GM12878 (cell line): Measurements from ENCODE around the gene MLXIPL. TPM values are rescaled to one million over a fixed set of nuclear protein-coding genes. Genes with fewer than 3 reads are reported as not detected.
A peak's percentile ranks its signal among the peaks of the same experiment; 100 is the strongest.

Experiments
- ATF2 ChIP-seq: IDR thresholded peaks from 2 replicates; pipeline ENCODE4 v1.6.1; 2012; ENCODE audit warnings: low read length, inconsistent platforms
- FOXK2 ChIP-seq: fragments of 450-650 bp; IDR thresholded peaks from 2 replicates; pipeline ENCODE4 v1.6.1; 2017; ENCODE audit warnings: mild to moderate bottlenecking, moderate library complexity
- MLLT1 ChIP-seq: fragments of 450-650 bp; IDR thresholded peaks from 2 replicates; pipeline ENCODE4 v1.6.1; 2016; ENCODE audit warnings: mild to moderate bottlenecking
- NFYB ChIP-seq: IDR thresholded peaks from 2 replicates; pipeline ENCODE4 v1.6.1; 2011; ENCODE audit warnings: low read depth, mild to moderate bottlenecking, low read length, improper control_type of control experiment, moderate library complexity; ENCODE audit not compliant: insufficient read depth
- POLR2AphosphoS2 ChIP-seq: IDR thresholded peaks from 2 replicates; pipeline ENCODE4 v1.6.1; 2011; ENCODE audit warnings: low read depth, mild to moderate bottlenecking, low read length, improper control_type of control experiment, moderate library complexity
- POU2F2 ChIP-seq: IDR thresholded peaks from 3 replicates; pipeline ENCODE4 v1.6.1; 2011; ENCODE audit warnings: low read depth, mild to moderate bottlenecking, low read length, borderline replicate concordance
- RELA ChIP-seq: fragments of 450-650 bp; IDR thresholded peaks from 2 replicates; pipeline ENCODE4 v1.8.0; 2014; ENCODE audit warnings: borderline replicate concordance; ENCODE audit not compliant: partially characterized antibody
- SIX5 ChIP-seq: IDR thresholded peaks from 2 replicates; pipeline ENCODE4 v1.6.1; 2011; ENCODE audit warnings: mild to moderate bottlenecking, low read depth, low read length, moderate library complexity; ENCODE audit not compliant: severe bottlenecking
- SMC3 ChIP-seq: IDR thresholded peaks from 2 replicates; pipeline ENCODE4 v1.6.1; 2011; ENCODE audit warnings: low read length, improper control_type of control experiment, borderline replicate concordance
- TCF12 ChIP-seq: IDR thresholded peaks from 2 replicates; pipeline ENCODE4 v1.6.1; 2011; ENCODE audit warnings: low read depth, mild to moderate bottlenecking, low read length
- ZNF207 ChIP-seq: fragments of 450-650 bp; IDR thresholded peaks from 2 replicates; pipeline ENCODE4 v1.6.1; 2014; ENCODE audit warnings: antibody characterized with exemption, mild to moderate bottlenecking, borderline replicate concordance
- ZNF622 ChIP-seq: fragments of 450-650 bp; IDR thresholded peaks from 2 replicates; pipeline ENCODE4 v1.6.1; 2017; ENCODE audit warnings: mild to moderate bottlenecking, inconsistent platforms
- ZNF687 ChIP-seq: fragments of 450-650 bp; IDR thresholded peaks from 2 replicates; pipeline ENCODE4 v1.6.1; 2017; ENCODE audit warnings: mild to moderate bottlenecking, moderate library complexity
- ZSCAN29 ChIP-seq: fragments of 450-650 bp; IDR thresholded peaks from 2 replicates; pipeline ENCODE4 v1.6.1; 2017; ENCODE audit warnings: mild to moderate bottlenecking, moderate library complexity
- polyA plus RNA-seq, 11 experiments: library from polyadenylated mRNA; depleted of rRNA in 4 of 11; unstranded in 6 of 11; stranded (reverse) in 5 of 11; fragments of >200 nt; fragmentation: Nextera tagmentation in 4 of 11; fragmentation: Illumina TruSeq in 1 of 11; extraction: Ambion mirVana in 4 of 11; extraction: Trizol in 1 of 11; gene quantifications; 1 replicate in 1 of 11; 2 replicates in 10 of 11; pipeline versions ENCODE4 v1.2.1 to v1.2.3, GENCODE V29; 2011 to 2016; ENCODE audit warnings: inconsistent platforms in 2 of 11, missing spikeins in 2 of 11, low read depth in 1 of 11
- total RNA-seq, 4 experiments: library from RNA; depleted of rRNA in 3 of 4; stranded (reverse); fragments of >200 nt in 3 of 4; fragmentation: Illumina TruSeq in 1 of 4; extraction: Trizol in 1 of 4; gene quantifications; 2 replicates each; pipeline versions ENCODE4 v1.2.1 to v1.2.3, GENCODE V29; 2013 to 2021
- TF ChIP-seq, protein P1 (sequence below): fragments of 450-650 bp; conservative IDR thresholded peaks from 2 replicates; pipeline ENCODE4 v1.6.1; 2017; ENCODE audit warnings: mild to moderate bottlenecking, moderate library complexity
- TF ChIP-seq, protein P2 (sequence below): fragments of 450-650 bp; IDR thresholded peaks from 2 replicates; pipeline ENCODE4 v1.6.1; 2016; ENCODE audit warnings: mild to moderate bottlenecking

The MLXIPL gene
- total and polyA plus RNA-seq, 10 of the 15 experiments (the other 5 are each of a cell fraction or from before 2014, with no cell fraction given) = 0.21 TPM; not detected in 9

DNA sequence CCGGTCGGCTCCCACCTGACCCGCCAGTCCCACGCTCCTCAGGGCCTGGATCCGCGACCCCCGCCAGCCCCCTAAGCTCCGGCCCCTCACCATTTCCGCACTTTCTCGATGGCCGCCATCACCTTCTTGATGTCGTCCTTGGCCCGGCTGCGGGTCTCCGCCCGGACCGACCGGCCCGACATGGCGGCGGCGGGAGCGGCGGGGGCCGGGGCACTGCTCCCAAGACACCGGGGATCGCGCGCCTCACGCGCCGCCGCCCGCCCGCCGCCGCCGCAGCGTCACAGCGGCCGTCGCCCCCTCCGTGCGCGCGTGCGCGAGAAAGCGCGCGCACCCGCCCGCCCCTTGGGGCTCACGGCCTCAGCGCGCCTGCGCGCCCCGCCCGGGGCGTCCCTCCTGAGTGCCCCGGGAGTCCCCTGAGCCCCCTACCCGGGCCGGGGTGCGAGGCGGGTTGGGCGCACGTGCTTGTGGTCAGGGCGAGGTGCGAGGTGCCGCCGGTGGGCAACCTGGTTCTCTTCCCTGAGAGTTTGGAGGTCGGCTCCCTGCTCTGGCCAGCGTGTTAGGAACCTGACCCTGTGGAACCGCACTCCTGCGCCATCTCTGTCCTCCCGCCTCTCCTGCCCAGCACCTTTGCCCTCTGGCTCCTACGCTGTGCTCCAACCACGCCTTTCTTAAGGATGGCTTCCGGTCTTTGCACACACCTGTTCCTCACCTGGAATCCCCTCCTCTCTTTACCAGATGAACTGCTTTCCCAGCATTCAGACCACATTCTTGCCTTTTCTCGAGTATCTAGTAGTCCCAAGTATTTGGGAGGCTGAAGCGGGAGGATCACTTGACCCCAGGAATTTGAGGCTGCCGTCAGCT, 66.7 kb downstream of the MLXIPL start, which contains the start of gene BCL7B (continued):
- TF ChIP-seq ZSCAN29 = 0 out of 2 replicates have a peak, but pooled peaks have one; percentile 9
- TF ChIP-seq ZNF207 = no peak
- TF ChIP-seq NFYB = no peak
- no peak for TF ChIP-seq FOXK2
- 0 out of 2 replicates have a peak, but pooled peaks have one; percentile 12 for TF ChIP-seq TCF12
- peak; percentile 94 for TF ChIP-seq MLLT1
- TF ChIP-seq, protein P1, sequence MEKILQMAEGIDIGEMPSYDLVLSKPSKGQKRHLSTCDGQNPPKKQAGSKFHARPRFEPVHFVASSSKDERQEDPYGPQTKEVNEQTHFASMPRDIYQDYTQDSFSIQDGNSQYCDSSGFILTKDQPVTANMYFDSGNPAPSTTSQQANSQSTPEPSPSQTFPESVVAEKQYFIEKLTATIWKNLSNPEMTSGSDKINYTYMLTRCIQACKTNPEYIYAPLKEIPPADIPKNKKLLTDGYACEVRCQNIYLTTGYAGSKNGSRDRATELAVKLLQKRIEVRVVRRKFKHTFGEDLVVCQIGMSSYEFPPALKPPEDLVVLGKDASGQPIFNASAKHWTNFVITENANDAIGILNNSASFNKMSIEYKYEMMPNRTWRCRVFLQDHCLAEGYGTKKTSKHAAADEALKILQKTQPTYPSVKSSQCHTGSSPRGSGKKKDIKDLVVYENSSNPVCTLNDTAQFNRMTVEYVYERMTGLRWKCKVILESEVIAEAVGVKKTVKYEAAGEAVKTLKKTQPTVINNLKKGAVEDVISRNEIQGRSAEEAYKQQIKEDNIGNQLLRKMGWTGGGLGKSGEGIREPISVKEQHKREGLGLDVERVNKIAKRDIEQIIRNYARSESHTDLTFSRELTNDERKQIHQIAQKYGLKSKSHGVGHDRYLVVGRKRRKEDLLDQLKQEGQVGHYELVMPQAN = peak; percentile 35
- TF ChIP-seq SMC3 = no peak
- no peak for TF ChIP-seq ATF2
- TF ChIP-seq, protein P2, sequence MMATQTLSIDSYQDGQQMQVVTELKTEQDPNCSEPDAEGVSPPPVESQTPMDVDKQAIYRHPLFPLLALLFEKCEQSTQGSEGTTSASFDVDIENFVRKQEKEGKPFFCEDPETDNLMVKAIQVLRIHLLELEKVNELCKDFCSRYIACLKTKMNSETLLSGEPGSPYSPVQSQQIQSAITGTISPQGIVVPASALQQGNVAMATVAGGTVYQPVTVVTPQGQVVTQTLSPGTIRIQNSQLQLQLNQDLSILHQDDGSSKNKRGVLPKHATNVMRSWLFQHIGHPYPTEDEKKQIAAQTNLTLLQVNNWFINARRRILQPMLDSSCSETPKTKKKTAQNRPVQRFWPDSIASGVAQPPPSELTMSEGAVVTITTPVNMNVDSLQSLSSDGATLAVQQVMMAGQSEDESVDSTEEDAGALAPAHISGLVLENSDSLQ = peak; percentile 62
- TF ChIP-seq RELA = peak; percentile 38
- no peak for TF ChIP-seq SIX5
- peak; percentile 96 for TF ChIP-seq ZNF687
- TF ChIP-seq POLR2AphosphoS2 = peak; percentile 57; the same call in 1 of the 2 replicates
- peak; percentile 15; the same call in 1 of the 3 replicates for TF ChIP-seq POU2F2
- no peak for TF ChIP-seq ZNF622
